Left colon (tissue), 2 donors: ENCODE results near the gene LARP7. TPM values are rescaled to one million over a fixed set of nuclear protein-coding genes. Genes with fewer than 3 reads are reported as not detected.
"Not testable (repeated sequence)": the region's sequence is repeated elsewhere in the genome, so short reads cannot be mapped to it uniquely, and the experiment has no call there.

Experiments used
- ATAC-seq: fragments of 200-7000 bp; cut with Tn5 transposase; one replicate; pipeline ENCODE4 v1.9.1; 2020; ENCODE audit warnings: mild to moderate bottlenecking, moderate library complexity
- DNase-seq, 2 donors: peaks; one replicate each; pipeline ENCODE4 v3.0.0-alpha.2; 2020
- intact Hi-C, 2 donors: fragments of 100-400 bp; cut with DNase I in 1 of 2; cut with micrococcal nuclease in 1 of 2; formaldehyde crosslinking; loops; one replicate each; pipeline versions ENCODE4 v1.11.2 to v1.14.0; 2022; cut with DNase I, micrococcal nuclease
- total RNA-seq, 2 donors: library from RNA; stranded (reverse); fragmentation: NEBNext Ultra II Directional; extraction: Animal tissue kit (Norgen Biotek cat#: 25700); gene quantifications; one replicate each; pipeline ENCODE4 v1.2.1, GENCODE V29; 2021
- donor health status: DM: no; HTN: no; CAD: no.
- donor health status: DM: yes; HTN: yes; CAD: no.

Gene LARP7
- total RNA-seq, 2 donors from 2014 or later, result 36.8 to 43.4 TPM

- intact Hi-C loops, result no loop called here
- DNase-seq (no peak), ATAC-seq (no peak)
Measured at GRCh38 chr4:112647785-112648184, 10.8 kb downstream of the LARP7 start.

DNA sequence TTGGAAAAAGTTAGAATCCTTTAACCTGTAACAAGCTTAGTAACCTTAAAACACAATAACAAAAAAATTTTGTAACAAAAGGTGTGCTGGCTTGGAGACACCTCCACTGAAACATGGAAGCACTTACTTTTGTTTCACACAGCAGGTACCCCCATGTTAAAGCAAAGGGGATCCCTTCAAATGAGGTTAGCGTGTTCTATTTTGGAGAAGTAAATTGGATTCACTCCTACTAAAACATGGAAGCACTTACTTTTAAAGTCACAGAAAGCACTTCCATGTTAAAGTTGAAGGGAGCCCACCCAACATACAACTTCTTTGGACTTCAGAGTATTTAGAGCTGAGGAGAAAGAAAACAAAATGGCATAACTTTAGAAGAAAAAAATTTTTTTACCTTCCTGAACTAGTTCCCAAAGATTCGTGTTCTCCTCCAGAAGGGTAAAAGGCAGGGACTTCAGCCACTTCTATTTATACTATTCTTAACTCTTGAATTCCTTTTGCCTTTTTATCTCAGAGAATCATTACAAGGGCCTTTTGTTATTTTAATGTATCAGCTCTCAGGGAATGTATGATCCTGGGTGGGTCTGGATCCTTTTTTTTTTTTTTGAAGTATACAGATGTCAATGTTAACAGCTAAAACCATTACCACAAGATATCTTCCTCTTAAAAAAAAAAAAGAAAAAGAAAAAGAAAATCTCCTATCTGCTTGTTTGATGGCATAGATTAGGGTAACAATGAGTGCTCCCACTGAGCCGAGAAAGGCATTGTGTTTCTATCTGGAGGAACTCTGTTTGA, 11.5 kb downstream of the LARP7 start:
- ATAC-seq (no peak), DNase-seq (no peak)
- intact Hi-C loops, result no loop called here

DNA sequence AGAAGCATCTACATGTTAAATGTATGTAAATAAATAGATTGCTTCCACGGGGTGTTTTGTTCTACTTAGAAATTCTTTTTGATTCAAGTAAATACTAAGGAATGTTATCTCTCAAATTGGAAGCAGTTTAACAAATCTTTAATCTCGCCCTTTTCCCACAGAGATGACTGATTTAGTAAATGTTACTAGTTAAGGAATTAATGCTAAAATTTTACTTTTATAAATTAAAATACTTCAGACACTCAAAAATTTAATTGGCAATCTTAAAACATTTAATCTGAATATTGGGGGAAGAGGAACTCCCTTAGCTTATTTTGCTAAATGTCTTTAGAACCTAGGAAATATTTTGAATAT, 12.1 kb downstream of the LARP7 start:
- ATAC-seq, result no peak

GRCh38 chr4:112650332-112650731, 13.4 kb downstream of the LARP7 start:
- ATAC-seq (no peak), DNase-seq (no peak)
- intact Hi-C loops, result no loop called here

More for the DNA sequence above, 12.1 kb downstream of the LARP7 start:
- intact Hi-C loops, result no loop called here
- no peak for DNase-seq

GRCh38 chr4:112651641-112652040, 14.7 kb downstream of the LARP7 start:
- intact Hi-C loops, result no loop called here
- ATAC-seq (no peak), DNase-seq (no peak)

GRCh38 chr4:112652216-112652615, 15.3 kb downstream of the LARP7 start:
- intact Hi-C loops, result no loop called here
- DNase-seq (no peak), ATAC-seq (no peak)

DNA sequence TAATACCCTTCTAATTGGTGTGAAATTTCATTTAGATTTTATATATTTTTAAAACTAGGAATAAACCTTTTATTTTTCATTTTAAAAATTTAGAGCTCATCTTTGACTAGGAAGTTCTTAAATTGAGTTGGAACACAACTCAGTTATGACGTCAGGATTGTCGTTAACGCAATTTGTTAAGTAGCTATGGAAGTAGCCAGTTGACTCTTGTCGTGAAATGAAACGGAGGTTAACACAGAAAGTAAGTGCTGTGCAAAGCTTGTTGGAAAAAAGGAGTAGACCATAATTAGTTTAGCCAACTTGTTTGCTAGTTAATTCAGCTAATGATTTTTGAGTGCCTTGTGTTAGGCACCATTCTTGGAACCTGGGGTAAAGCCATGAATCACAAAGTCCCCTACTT, 18.3 kb downstream of the LARP7 start:
- ATAC-seq (no peak), DNase-seq (no peak)
- intact Hi-C loops, result no loop called here

DNA sequence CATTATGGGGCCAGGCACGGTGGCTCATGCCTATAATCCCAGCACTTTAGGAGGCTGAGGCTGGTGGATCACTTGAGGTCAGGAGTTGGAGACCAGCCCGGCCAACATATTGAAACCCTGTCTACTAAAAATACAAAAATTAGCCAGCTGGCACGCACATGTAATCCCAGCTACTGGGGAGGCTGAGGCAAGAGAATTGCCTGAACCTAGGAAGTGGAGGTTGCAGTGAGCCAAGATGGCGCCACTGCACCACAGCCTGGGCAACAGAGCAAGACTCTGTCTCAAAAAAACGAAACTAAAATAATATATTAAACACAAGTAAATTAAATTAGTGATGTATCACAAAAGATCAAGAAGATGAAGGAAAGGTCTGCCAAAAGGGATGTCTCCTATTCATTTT, 19.2 kb downstream of the LARP7 start:
- ATAC-seq, DNase-seq, intact Hi-C loops: not testable (repeated sequence)

- ATAC-seq, result no peak
- no peak for DNase-seq
- intact Hi-C loops, result no loop called here
Measured at GRCh38 chr4:112664611-112665010, 27.7 kb downstream of the LARP7 start.

- intact Hi-C loops, result no loop called here
- ATAC-seq (no peak), DNase-seq (no peak)
Measured at GRCh38 chr4:112668131-112668530, 31.2 kb downstream of the LARP7 start.

GRCh38 chr4:112673076-112673475, 36.1 kb downstream of the LARP7 start:
- no peak for DNase-seq
- intact Hi-C loops, result no loop called here
- no peak for ATAC-seq

- ATAC-seq (no peak), DNase-seq (no peak)
- intact Hi-C loops, result no loop called here
Measured at GRCh38 chr4:112673686-112674085, 36.7 kb downstream of the LARP7 start.

DNA sequence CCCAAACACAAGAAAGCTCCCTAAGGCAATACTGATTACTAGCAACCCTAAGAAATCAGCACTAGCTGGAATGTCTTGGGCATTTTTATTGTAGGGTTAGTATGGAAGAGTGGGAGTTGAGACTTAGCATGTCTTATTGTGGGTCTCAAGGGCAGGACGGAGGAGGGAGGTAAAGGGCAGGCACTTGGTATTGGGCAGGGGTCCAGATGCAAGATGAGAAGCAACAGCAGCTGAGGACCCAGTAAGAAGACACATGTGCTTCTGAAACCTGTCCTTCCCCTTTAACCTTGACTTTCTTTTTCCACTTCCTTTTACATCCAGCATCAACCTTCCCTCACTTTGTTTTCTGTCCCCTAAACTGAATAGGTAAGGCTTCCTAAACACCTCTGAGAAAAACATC, 37.4 kb downstream of the LARP7 start:
- ATAC-seq, result no peak
- intact Hi-C loops, result no loop called here
- no peak for DNase-seq

DNA sequence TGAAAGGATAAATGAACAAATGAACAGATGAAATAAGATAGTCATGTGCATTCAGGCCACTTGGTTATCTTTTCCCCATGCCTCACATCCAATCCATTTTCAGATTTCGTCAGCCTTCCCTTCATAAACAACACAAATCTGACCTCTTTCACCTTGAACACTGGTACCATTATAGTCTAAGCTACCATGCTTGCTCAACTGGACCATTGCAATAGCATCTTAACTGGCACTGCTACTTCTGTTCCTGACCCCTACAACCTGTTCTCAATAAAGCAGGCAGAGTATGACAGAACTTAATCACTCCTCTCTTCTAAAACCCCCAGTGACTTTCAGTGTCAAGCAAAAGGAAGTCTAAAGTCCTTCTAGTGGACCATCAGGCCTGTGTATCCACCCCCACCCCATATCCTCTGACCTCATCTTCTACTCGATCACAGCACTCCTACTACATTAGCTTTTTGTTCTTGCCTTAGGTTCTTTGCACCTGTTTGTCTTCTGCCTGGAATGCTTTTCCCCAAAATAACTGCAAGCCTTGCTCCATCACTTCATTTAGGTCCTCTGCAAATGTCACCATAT, 40.7 kb downstream of the LARP7 start:
- DNase-seq (no peak), ATAC-seq (no peak)

DNA sequence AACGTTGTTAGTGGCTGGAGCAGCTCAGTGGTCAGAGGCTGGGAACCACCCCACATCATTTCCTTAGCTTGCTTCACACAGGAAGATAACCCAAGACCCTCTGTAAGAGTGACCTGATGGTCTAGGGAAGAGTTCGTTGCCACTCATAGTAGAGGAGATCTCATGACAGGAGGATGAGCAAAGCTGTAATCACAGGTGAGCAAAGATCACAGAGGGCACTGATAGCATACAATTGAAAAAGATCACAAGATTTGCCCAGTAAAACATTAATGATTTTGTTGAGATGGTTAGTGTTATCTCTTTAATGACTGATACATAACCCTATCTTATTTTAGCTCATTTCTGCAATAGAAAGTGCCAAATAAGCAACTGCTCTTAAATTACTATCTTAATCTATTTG, 44.1 kb downstream of the LARP7 start:
- DNase-seq, result no peak
- intact Hi-C loops, result no loop called here
- ATAC-seq, result no peak

More for the DNA sequence above, 40.7 kb downstream of the LARP7 start:
- intact Hi-C loops, result no loop called here

DNA sequence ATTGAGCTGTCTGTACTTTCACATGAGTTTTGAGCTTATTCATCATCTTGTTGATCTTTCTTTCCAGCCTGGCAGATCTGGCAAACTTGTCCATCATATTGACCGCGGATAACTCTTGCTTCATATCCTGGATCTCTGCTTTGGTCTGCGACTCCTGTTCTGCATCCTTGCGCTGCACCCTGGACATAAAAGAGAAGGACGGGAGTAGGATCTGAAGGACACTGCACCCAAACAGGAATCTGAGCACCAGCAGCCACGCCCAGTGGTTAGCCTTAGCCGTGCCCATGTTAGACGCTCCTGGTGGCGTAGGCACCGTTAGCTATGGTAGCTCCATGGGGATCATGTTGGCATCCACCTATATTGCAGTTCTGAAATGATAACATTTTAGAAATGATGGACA, 56.6 kb downstream of the LARP7 start:
- no peak for ATAC-seq
- intact Hi-C loops, result no loop called here
- no peak for DNase-seq

- DNase-seq (no peak), ATAC-seq (no peak)
- intact Hi-C loops, result no loop called here
Measured at GRCh38 chr4:112700679-112701078, 63.7 kb downstream of the LARP7 start.

GRCh38 chr4:112702892-112703291, 65.9 kb downstream of the LARP7 start:
- no peak for ATAC-seq

GRCh38 chr4:112704322-112704721, 67.4 kb downstream of the LARP7 start:
- intact Hi-C loops, result no loop called here
- ATAC-seq, result no peak
- DNase-seq, result no peak

More at GRCh38 chr4:112702892-112703291, 65.9 kb downstream of the LARP7 start:
- intact Hi-C loops, result no loop called here
- no peak for DNase-seq

GRCh38 chr4:112704991-112705845, 68.3 kb downstream of the LARP7 start:
- ATAC-seq (peak; percentile 46), DNase-seq (peak; percentile 15 to 25)
- intact Hi-C loops, result no loop called here
